Ishikawa (cell line): ENCODE data around the gene CCR5AS.
A peak's percentile ranks its signal among the peaks of the same experiment; 100 is the strongest.

Source experiments
- CEBPB ChIP-seq: IDR thresholded peaks from 2 replicates; pipeline ENCODE4 v1.6.1; 2012
- CREB1 ChIP-seq: IDR thresholded peaks from 2 replicates; pipeline ENCODE4 v1.6.1; 2012; ENCODE audit warnings: low read depth
- EGR1 ChIP-seq: IDR thresholded peaks from 2 replicates; pipeline ENCODE4 v1.6.1; 2012
- EP300 ChIP-seq: IDR thresholded peaks from 2 replicates; pipeline ENCODE4 v1.6.1; 2012; ENCODE audit warnings: borderline replicate concordance
- FOXM1 ChIP-seq: IDR thresholded peaks from 2 replicates; pipeline ENCODE4 v1.6.1; 2012; ENCODE audit warnings: low read depth, borderline replicate concordance
- NFIC ChIP-seq: IDR thresholded peaks from 2 replicates; pipeline ENCODE4 v1.6.1; 2012
- RAD21 ChIP-seq: IDR thresholded peaks from 2 replicates; pipeline ENCODE4 v1.6.1; 2012; ENCODE audit warnings: low read depth
- TAF1 ChIP-seq: IDR thresholded peaks from 2 replicates; pipeline ENCODE4 v1.6.1; 2012; ENCODE audit warnings: low read depth, mild to moderate bottlenecking
- TCF12 ChIP-seq: IDR thresholded peaks from 2 replicates; pipeline ENCODE4 v1.6.1; 2012; ENCODE audit warnings: low read depth
- YY1 ChIP-seq: IDR thresholded peaks from 2 replicates; pipeline ENCODE4 v1.6.1; 2012; ENCODE audit warnings: low read depth
- ZBTB7A ChIP-seq: IDR thresholded peaks from 2 replicates; pipeline ENCODE4 v1.6.1; 2012; ENCODE audit warnings: low read depth
- TF ChIP-seq, protein P1 (sequence below): IDR thresholded peaks from 2 replicates; pipeline ENCODE4 v1.6.1; 2012
- TF ChIP-seq, protein P2 (sequence below): IDR thresholded peaks from 2 replicates; pipeline ENCODE4 v1.6.1; 2012
- TF ChIP-seq, protein P3 (sequence below): IDR thresholded peaks from 2 replicates; pipeline ENCODE4 v1.6.1; 2012; ENCODE audit warnings: low read depth, mild to moderate bottlenecking

DNA sequence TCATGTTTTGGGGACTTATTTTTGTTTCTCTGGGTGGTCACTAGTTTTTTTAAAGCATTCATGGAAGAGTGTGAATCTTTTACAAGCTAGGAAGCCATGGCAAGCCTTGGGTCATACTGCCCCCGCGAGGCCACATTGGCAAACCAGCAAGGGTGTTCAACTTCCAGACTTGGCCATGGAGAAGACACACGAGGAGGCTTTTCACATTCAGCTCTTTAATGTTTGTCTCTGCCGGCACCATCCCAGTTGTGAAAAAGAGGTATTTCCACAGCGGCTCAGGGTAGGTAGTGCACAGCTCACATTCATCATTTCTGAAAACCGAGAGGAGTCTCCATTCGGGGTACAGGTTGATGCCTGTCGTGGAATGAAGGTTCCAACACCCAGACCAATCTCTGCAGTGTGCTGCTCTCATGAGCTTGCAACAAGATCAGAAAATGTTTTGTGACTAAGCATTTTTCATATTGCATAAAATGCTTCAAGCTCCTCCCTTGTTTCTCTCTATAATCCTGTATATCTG is 28.4 kb downstream of the CCR5AS start:
- no peak for TF ChIP-seq YY1
- TF ChIP-seq EP300, result no peak
- TF ChIP-seq TAF1, result no peak
- no peak for TF ChIP-seq NFIC
- TF ChIP-seq, protein P1, sequence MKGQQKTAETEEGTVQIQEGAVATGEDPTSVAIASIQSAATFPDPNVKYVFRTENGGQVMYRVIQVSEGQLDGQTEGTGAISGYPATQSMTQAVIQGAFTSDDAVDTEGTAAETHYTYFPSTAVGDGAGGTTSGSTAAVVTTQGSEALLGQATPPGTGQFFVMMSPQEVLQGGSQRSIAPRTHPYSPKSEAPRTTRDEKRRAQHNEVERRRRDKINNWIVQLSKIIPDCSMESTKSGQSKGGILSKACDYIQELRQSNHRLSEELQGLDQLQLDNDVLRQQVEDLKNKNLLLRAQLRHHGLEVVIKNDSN, result no peak
- TF ChIP-seq, protein P2, sequence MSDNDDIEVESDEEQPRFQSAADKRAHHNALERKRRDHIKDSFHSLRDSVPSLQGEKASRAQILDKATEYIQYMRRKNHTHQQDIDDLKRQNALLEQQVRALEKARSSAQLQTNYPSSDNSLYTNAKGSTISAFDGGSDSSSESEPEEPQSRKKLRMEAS, result no peak
- TF ChIP-seq EGR1, result no peak
- no peak for TF ChIP-seq ZBTB7A
- no peak for TF ChIP-seq FOXM1
- no peak for TF ChIP-seq CEBPB
- TF ChIP-seq CREB1, result no peak
- TF ChIP-seq TCF12, result no peak
- TF ChIP-seq RAD21, result peak; percentile 92
- TF ChIP-seq, protein P3, sequence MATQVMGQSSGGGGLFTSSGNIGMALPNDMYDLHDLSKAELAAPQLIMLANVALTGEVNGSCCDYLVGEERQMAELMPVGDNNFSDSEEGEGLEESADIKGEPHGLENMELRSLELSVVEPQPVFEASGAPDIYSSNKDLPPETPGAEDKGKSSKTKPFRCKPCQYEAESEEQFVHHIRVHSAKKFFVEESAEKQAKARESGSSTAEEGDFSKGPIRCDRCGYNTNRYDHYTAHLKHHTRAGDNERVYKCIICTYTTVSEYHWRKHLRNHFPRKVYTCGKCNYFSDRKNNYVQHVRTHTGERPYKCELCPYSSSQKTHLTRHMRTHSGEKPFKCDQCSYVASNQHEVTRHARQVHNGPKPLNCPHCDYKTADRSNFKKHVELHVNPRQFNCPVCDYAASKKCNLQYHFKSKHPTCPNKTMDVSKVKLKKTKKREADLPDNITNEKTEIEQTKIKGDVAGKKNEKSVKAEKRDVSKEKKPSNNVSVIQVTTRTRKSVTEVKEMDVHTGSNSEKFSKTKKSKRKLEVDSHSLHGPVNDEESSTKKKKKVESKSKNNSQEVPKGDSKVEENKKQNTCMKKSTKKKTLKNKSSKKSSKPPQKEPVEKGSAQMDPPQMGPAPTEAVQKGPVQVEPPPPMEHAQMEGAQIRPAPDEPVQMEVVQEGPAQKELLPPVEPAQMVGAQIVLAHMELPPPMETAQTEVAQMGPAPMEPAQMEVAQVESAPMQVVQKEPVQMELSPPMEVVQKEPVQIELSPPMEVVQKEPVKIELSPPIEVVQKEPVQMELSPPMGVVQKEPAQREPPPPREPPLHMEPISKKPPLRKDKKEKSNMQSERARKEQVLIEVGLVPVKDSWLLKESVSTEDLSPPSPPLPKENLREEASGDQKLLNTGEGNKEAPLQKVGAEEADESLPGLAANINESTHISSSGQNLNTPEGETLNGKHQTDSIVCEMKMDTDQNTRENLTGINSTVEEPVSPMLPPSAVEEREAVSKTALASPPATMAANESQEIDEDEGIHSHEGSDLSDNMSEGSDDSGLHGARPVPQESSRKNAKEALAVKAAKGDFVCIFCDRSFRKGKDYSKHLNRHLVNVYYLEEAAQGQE, result no peak
